ENCODE data around the gene SSB.

DNA sequence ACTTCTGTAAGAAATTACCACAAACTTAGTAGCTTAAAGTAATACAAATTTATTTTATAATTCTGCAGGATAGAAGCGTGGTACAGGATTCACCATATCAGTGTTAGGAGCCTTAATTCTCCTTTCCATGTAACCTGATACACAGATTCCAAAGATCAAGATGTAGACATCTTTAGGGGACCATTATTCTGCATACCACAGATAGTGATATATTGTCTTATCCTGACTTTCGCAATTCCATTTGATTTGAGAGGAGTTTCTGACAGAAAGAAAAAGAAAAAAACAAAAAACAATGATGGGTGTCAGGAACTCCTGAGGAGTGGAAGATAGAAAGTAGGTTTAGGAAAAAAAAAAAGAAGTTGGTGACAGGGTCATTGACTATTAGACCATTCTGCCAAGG is 40.9 kb upstream of the SSB start:
- TF ChIP-seq EZH2phosphoT487 (IDR thresholded peaks at IDR 0.05) = no peak
- TF ChIP-seq, protein P1, sequence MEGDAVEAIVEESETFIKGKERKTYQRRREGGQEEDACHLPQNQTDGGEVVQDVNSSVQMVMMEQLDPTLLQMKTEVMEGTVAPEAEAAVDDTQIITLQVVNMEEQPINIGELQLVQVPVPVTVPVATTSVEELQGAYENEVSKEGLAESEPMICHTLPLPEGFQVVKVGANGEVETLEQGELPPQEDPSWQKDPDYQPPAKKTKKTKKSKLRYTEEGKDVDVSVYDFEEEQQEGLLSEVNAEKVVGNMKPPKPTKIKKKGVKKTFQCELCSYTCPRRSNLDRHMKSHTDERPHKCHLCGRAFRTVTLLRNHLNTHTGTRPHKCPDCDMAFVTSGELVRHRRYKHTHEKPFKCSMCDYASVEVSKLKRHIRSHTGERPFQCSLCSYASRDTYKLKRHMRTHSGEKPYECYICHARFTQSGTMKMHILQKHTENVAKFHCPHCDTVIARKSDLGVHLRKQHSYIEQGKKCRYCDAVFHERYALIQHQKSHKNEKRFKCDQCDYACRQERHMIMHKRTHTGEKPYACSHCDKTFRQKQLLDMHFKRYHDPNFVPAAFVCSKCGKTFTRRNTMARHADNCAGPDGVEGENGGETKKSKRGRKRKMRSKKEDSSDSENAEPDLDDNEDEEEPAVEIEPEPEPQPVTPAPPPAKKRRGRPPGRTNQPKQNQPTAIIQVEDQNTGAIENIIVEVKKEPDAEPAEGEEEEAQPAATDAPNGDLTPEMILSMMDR (IDR thresholded peaks at IDR 0.05) = no peak
- TF ChIP-seq EZH2 (IDR thresholded peaks at IDR 0.05) = no peak
